Measurements from ENCODE around the gene ATOX1. TPM values are rescaled to one million over a fixed set of nuclear protein-coding genes. Genes with fewer than 3 reads are reported as not detected.

Gene ATOX1
- total and polyA plus RNA-seq, 9 of the 15 experiments (the other 6 are each of a cell fraction or from before 2014, with no cell fraction given), result 59.2 to 318 (median 86.2) TPM

DNA sequence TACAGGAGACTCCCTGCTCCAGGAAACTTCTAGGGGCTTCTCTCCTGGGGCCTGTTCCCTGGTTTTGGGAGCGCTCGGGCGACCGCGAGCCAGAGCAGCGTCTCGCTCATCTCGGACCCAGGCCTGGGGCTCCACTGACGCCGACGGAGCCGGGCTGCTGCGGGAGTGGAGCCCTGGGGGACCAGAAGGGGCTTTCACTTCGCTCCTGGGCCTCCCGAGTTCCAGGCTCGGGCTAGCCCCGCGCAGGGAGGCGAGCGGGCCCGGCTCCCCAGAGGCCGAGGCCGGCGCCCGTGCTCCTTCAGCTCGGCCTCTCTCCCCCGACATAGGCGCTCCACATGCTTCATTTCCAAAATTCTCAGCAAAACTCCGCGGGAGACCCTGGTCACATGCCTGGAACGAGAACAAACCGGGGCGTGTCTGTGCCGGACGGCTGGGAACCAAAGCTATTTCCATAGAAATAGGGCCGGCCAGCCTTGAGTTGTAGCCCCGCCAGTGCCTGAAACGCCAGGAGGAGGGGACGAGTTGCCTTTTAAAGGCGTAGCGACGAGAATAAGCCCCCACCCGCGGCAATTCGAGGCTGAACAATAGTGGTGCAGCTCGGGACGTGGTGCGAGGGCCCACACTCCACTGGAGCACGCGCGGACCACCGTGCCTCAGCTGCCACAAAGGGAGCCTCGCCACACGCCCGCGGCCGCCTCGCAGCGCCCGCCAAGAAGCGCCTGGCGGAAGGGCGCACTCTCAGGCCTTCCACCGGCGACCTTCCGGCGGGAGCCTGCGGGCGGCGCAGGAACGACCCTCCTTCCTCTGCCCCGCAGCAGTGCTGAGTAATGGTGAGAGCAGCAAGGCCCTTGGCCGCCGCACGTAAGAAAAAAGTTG, 12.2 kb upstream of the ATOX1 start:
- ChIA-PET CTCF (ENCODE audit: low intra/inter-chr PET ratio) (interaction anchor here (2.3 kb wide), 1 partner anchor 111 kb away, joined by 16 read pairs; no protein-coding TSS in a partner anchor), POLR2A (interaction anchor here (0.6 to 5.1 kb wide), 15 partner anchors 10 to 518 kb away, joined by 3 to 56 read pairs (median 4); partner anchors contain the start of genes ATOX1, GM2A and SLC36A1)
- TSS peak; percentile 82 for BruUV-seq (replicated peaks)
- Histone ChIP-seq H3K9ac (ENCODE audit: insufficient read depth in 1 of 2, low read depth in 2 of 2, low read length in 2 of 2) (peak overlapping the region; percentile 94 to 95), H3K9me3 (replicated peaks; ENCODE audit: control insufficient read depth, insufficient read depth, low read depth, low read length) (no peaks in the 10 kb centered on the region), H3K27ac (ENCODE audit: extremely low read depth, low read depth, low read length) (peak overlapping the region; percentile 91), H3K36me3 (ENCODE audit: control insufficient read depth, insufficient read depth, low read length) (peaks cover 33% of the 10 kb centered on the region; the same call in 2 of the 3 replicates), H3K9me1 (ENCODE audit: control insufficient read depth, insufficient read depth, low read length) (no peaks in the 10 kb centered on the region), H3K79me2 (ENCODE audit: control insufficient read depth, insufficient read depth, low read length) (peaks cover 54% of the 10 kb centered on the region), H2AFZ (ENCODE audit: low read depth, low read length) (peak overlapping the region; percentile 81), H4K20me1 (replicated peaks; ENCODE audit: control insufficient read depth, insufficient read depth, low read length) (peaks cover 34% of the 10 kb centered on the region), H3K4me2 (ENCODE audit: insufficient read depth, low read length) (peak overlapping the region; percentile 80), H3K4me1 (replicated peaks in 1 of 2; ENCODE audit: control insufficient read depth in 2 of 2, insufficient read depth in 2 of 2, low read length in 2 of 2) (peaks cover 8 to 19% of the 10 kb centered on the region in 2 experiments; a peak in 4 of 5 replicates), H3K4me3 (peak overlapping the region; percentile 46), H3K27me3 (ENCODE audit: control insufficient read depth in 2 of 2, insufficient read depth in 2 of 2, low read length in 2 of 2) (no peaks in the 10 kb centered on the region)
- peak; percentile 67 to 81 (median 70) for DNase-seq (ENCODE audit: extremely low read depth in 1 of 4, low spot score in 3 of 4)
- intact Hi-C loops (cut with micrococcal nuclease), result loop anchor here (1.0 to 5.0 kb wide), 3 partner anchors 27 to 323 kb away; partner anchors contain the start of gene SLC36A1
- in situ Hi-C loops (cut with MboI), result no loop called here
- ATAC-seq, result peak; percentile 70
- FAIRE-seq, result peak; percentile 11
- WGBS (ENCODE audit: insufficient coverage, low coverage, missing lambda C conversion rate), result under 1% methylated on average over 58 of the region's 75 CpGs
- TF ChIP-seq E2F3 (CRISPR knock-in tag; IDR thresholded peaks at IDR 0.05), result peak; percentile 77; the same call in 1 of the 2 replicates
- peak; percentile 84 for TF ChIP-seq PHF8 (IDR thresholded peaks at IDR 0.05; ENCODE audit: borderline replicate concordance, low read length)
- TF ChIP-seq RBM22 (IDR thresholded peaks at IDR 0.05; ENCODE audit: low read depth, low read length, poor library complexity, severe bottlenecking), result peak; percentile 24
- TF ChIP-seq SP2 (IDR thresholded peaks at IDR 0.05; ENCODE audit: extremely low read depth, low read depth, low read length, poor library complexity, severe bottlenecking), result no peak
- TF ChIP-seq, protein P1, sequence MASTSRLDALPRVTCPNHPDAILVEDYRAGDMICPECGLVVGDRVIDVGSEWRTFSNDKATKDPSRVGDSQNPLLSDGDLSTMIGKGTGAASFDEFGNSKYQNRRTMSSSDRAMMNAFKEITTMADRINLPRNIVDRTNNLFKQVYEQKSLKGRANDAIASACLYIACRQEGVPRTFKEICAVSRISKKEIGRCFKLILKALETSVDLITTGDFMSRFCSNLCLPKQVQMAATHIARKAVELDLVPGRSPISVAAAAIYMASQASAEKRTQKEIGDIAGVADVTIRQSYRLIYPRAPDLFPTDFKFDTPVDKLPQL (IDR thresholded peaks at IDR 0.05; ENCODE audit: extremely low read depth, insufficient read length), result no peak
- TF ChIP-seq ETS2 (tag; IDR thresholded peaks at IDR 0.05; ENCODE audit: borderline replicate concordance, poor library complexity, severe bottlenecking), result no peak
- TF ChIP-seq TOE1 (IDR thresholded peaks at IDR 0.05; ENCODE audit: borderline replicate concordance), result 0 out of 2 replicates have a peak, but pooled peaks have one; percentile 52
- 0 out of 2 replicates have a peak, but pooled peaks have one; percentile 43 for TF ChIP-seq TOE1 (CRISPR knock-in tag; IDR thresholded peaks at IDR 0.05; ENCODE audit: borderline replicate concordance, low read depth)
- no peak for TF ChIP-seq ZNF75A (CRISPR knock-in tag; IDR thresholded peaks at IDR 0.05)
- no peak; the same call in 1 of the 2 replicates for TF ChIP-seq PML (IDR thresholded peaks at IDR 0.05; ENCODE audit: low read length)
- peak; percentile 11; the same call in 1 of the 2 replicates for TF ChIP-seq RAD51 (IDR thresholded peaks at IDR 0.05; ENCODE audit: borderline replicate concordance, low read depth)
- TF ChIP-seq ZNF212 (CRISPR knock-in tag; IDR thresholded peaks at IDR 0.05), result peak; percentile 73; the same call in 1 of the 2 replicates
- TF ChIP-seq, protein P2, sequence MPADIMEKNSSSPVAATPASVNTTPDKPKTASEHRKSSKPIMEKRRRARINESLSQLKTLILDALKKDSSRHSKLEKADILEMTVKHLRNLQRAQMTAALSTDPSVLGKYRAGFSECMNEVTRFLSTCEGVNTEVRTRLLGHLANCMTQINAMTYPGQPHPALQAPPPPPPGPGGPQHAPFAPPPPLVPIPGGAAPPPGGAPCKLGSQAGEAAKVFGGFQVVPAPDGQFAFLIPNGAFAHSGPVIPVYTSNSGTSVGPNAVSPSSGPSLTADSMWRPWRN (IDR thresholded peaks at IDR 0.05; ENCODE audit: low read depth), result no peak
- TF ChIP-seq, protein P3, sequence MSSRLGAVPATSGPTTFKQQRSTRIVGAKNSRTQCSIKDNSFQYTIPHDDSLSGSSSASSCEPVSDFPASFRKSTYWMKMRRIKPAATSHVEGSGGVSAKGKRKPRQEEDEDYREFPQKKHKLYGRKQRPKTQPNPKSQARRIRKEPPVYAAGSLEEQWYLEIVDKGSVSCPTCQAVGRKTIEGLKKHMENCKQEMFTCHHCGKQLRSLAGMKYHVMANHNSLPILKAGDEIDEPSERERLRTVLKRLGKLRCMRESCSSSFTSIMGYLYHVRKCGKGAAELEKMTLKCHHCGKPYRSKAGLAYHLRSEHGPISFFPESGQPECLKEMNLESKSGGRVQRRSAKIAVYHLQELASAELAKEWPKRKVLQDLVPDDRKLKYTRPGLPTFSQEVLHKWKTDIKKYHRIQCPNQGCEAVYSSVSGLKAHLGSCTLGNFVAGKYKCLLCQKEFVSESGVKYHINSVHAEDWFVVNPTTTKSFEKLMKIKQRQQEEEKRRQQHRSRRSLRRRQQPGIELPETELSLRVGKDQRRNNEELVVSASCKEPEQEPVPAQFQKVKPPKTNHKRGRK (tag; IDR thresholded peaks at IDR 0.05), result no peak
- peak; percentile 86; the same call in 1 of the 2 replicates for TF ChIP-seq TGIF2 (CRISPR knock-in tag; IDR thresholded peaks at IDR 0.05)
- no peak for TF ChIP-seq PHF20 (IDR thresholded peaks at IDR 0.05; ENCODE audit: partially characterized antibody)
- no peak for TF ChIP-seq CCAR2 (IDR thresholded peaks at IDR 0.05; ENCODE audit: low read depth, low read length)
- peak; percentile 62; the same call in 1 of the 2 replicates for TF ChIP-seq SAFB (IDR thresholded peaks at IDR 0.05; ENCODE audit: borderline replicate concordance, low read depth, low read length)
